ENCODE results near the gene FUBP3. TPM values are rescaled to one million over a fixed set of nuclear protein-coding genes. Genes with fewer than 3 reads are reported as not detected.

The FUBP3 gene
- polyA plus RNA-seq, 3 donors from 2014 or later: 14.3 to 34.2 (median 16.3) TPM

DNA sequence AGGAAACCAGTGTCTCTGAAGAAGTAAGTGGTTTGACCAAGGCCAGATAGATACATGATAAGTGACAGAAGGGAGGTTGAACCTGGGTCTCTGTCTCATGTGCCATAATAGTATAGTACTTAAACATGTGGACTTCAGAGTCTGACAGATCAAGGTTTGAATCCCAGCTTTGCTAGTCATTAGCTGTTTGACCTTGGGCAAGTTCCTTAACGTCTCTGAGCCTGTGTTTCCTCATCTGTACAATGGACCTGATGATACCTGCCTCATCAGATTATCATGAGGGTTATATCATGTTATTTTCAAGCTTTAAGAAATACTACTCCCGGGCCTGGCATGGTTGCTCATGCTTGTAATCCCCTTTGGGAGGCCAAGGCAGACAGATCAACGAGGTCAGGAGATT lies 24.9 kb downstream of the FUBP3 start:
- H3K4me3 Mint-ChIP-seq: no peak overlapping the region
- no peaks in the 10 kb centered on the region for H3K9me3 Mint-ChIP-seq
- no peak for DNase-seq
- peak overlapping the region in 1 of 6 donors; percentile 26 for H3K27ac Mint-ChIP-seq
- peaks cover 0 to 3% of the 10 kb centered on the region in 2 donors for H3K4me1 Mint-ChIP-seq
- H3K27me3 Mint-ChIP-seq (ENCODE audit: low read depth in 3 of 3): peaks cover 0 to 2% (median 0%) of the 10 kb centered on the region in 3 donors
- peaks cover 3 to 19% (median 17%) of the 10 kb centered on the region in 3 donors for H3K36me3 Mint-ChIP-seq

DNA sequence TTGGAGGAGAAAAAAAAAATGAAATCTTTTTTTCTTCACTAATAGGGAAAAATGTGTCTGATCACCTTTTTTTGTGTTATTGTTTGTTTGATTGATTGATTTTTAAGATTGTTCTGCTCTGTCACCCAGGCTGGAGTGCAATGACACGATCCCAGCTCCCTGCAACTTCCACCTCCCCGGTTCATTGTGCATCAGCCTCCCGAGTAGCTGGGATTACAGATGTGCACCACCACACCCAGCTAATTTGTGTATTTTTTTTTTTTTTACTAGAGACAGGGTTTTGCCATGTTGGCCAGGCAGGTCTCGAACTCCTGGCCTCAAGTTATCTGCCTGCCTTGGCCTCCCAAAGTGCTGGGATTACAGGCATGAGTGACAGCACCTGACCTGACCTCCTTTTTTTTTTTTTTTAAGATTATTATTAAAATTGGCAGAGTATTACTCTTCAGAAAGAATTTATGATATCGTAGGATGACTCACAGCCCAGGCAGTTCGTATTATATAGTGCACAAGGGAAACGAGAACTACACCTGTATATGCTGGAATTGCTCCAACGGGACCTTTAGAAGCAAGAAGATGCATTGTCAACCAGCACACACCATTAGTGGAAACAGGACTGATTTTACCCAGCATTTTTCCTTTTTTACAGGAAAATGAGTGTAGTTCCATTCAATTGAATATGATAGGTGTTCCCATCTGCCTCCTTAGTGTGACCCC lies 27.7 kb downstream of the FUBP3 start:
- peaks cover 0 to 4% of the 10 kb centered on the region in 2 donors for H3K4me1 Mint-ChIP-seq
- no peak overlapping the region for H3K4me3 Mint-ChIP-seq
- H3K27me3 Mint-ChIP-seq (ENCODE audit: low read depth in 3 of 3): peaks cover 0 to 2% (median 0%) of the 10 kb centered on the region in 3 donors
- no peaks in the 10 kb centered on the region for H3K9me3 Mint-ChIP-seq
- H3K36me3 Mint-ChIP-seq: peaks cover 3 to 27% (median 11%) of the 10 kb centered on the region in 3 donors
- H3K27ac Mint-ChIP-seq: no peak overlapping the region
- DNase-seq: no peak

DNA sequence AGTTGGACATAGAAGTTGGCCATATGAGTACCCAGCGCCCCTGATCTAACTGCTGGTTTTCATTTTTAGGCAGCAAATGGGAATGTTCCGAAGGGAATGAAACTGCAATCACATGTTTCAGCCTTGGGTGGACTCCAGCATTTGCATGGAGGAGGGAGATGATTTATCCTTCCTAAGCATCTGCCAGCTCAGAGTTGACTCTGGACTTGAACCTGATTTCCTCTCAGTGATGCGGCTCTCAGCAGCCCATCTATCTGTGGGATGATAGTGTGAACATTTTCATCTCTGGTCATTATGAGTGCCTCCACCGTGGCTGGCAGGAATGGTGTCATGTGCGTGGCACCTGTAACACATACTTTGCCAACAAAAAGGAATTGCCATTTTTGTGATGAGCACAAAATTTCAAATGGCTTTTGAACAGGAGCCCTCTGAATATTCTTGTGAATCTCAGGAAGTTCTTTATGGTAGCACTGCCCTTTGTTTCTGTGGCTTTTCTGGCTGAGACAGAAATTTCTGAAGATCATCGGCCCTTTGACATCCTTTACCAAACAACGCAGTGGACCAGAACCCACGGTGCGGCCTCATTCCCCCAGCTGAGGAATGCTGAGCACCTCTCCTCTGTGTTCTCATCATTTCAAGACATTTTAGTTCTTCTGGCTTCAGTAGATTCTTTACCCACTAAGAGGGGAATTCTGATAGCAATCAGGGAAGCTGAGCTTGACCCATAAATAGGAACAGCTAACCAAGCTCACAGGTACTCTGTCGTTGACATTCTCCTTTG lies 28.5 kb downstream of the FUBP3 start:
- Mint-ChIP-seq H3K27me3 (ENCODE audit: low read depth in 3 of 3) (peaks cover 0 to 2% (median 0%) of the 10 kb centered on the region in 3 donors), H3K4me1 (peaks cover 0 to 4% of the 10 kb centered on the region in 2 donors), H3K36me3 (peaks cover 11 to 30% (median 15%) of the 10 kb centered on the region in 3 donors), H3K4me3 (no peak overlapping the region), H3K27ac (peak overlapping the region in 1 of 6 donors; percentile 15), H3K9me3 (no peaks in the 10 kb centered on the region)
- no peak for DNase-seq

DNA sequence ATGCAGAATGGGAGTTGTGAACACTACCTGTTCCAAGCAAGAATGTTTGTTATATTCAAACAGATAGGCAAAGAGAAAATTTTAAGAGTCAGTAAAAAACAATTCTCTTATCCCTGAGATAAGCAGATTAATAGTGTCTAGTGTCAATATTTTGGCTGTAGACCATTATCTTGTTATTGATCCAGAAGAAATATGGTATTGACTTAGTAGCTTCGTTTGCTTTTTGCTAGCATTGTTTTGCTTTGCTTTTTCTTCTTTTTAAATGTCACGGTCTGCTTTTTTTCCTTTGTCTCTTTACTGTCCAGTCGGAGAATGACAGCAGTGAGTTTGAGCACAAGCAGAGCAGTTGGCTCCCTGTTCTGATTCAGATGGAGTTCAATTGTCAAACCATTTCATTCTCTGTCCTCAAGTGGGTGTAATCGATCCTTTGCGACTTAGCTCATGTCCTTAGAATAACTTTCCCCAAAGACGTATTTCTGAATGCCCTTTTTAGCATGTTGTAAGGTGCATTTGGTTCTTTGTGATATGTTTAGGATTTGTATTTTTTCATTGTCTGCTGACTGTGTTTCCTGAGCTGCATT lies 29.3 kb downstream of the FUBP3 start:
- DNase-seq: no peak
- peak overlapping the region in 1 of 6 donors; percentile 15 for H3K27ac Mint-ChIP-seq
- H3K27me3 Mint-ChIP-seq (ENCODE audit: low read depth in 3 of 3): peaks cover 0 to 2% (median 0%) of the 10 kb centered on the region in 3 donors
- no peak overlapping the region for H3K4me3 Mint-ChIP-seq
- peaks cover 12 to 31% (median 18%) of the 10 kb centered on the region in 3 donors for H3K36me3 Mint-ChIP-seq
- H3K9me3 Mint-ChIP-seq: no peaks in the 10 kb centered on the region
- peaks cover 0 to 4% of the 10 kb centered on the region in 2 donors for H3K4me1 Mint-ChIP-seq

DNA sequence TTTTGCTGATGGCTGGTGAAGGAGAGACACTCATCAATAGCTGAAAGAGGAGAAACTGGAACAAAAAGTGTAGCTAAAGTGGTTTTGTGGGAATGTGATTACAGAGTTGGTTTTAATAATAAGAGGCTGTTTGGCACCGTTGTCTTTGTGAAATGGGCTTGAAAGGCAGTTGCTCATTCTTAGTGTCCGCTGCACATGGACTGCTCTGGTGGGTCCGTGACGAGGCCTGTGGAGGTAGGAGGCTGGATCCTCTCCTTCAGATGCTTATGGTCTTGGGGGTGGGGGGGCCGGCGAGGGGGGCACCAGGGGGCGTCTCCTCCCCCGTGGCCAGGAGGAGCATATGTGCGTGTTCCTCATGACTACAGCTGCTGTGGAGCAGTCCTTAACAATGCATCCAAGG lies 29.8 kb downstream of the FUBP3 start:
- Mint-ChIP-seq H3K27ac (peak overlapping the region in 1 of 6 donors; percentile 15), H3K27me3 (ENCODE audit: low read depth in 3 of 3) (peaks cover 0 to 2% (median 0%) of the 10 kb centered on the region in 3 donors), H3K4me3 (no peak overlapping the region), H3K9me3 (no peaks in the 10 kb centered on the region), H3K4me1 (peaks cover 0 to 4% of the 10 kb centered on the region in 2 donors), H3K36me3 (peaks cover 9 to 28% (median 14%) of the 10 kb centered on the region in 3 donors)
- DNase-seq: no peak

DNA sequence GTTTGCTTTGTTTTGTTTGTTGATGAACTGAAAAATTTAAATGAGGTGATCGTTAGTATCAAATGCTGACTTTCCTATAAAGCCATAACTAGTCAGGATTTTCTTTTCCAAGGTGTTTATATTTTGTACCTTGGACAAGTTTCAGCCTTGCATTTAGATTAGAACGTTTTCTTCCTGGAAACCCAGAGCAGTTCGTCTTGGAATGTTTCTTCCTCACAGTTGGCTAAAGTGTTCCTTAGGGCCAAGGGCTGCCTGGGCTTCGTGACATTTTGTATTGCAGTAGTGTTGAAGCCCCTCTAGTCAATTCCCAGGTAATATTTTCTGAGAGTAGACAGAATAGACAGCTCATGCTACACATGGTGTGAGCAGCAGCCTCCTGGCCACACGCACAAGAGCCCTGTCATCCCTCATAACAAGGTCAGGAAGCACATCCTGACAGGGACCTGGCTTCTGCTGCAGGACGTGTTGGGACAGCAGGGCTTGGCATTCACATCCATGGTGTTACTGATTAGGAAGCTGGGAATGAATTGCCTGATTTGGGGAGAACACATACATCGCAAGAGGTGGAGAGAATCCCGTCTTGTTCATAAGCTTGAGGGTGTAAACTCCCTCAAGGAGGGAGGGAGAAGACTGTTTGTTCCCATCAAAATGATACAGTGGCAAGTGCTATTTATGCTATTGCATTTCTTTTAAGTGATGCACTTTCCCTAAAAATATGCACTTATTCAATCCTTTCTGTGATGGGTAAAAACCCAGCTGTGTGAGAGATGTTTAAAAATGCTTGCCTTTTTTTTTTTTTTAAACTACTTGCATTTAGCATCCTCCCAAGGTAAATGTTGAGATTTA lies 31.7 kb downstream of the FUBP3 start:
- Mint-ChIP-seq H3K36me3 (peaks cover 15 to 41% (median 25%) of the 10 kb centered on the region in 3 donors), H3K27ac (no peak overlapping the region), H3K4me3 (no peak overlapping the region), H3K9me3 (no peaks in the 10 kb centered on the region), H3K27me3 (ENCODE audit: low read depth in 3 of 3) (peaks cover 0 to 4% (median 0%) of the 10 kb centered on the region in 3 donors), H3K4me1 (peaks cover 0 to 3% of the 10 kb centered on the region in 2 donors)
- no peak for DNase-seq

DNA sequence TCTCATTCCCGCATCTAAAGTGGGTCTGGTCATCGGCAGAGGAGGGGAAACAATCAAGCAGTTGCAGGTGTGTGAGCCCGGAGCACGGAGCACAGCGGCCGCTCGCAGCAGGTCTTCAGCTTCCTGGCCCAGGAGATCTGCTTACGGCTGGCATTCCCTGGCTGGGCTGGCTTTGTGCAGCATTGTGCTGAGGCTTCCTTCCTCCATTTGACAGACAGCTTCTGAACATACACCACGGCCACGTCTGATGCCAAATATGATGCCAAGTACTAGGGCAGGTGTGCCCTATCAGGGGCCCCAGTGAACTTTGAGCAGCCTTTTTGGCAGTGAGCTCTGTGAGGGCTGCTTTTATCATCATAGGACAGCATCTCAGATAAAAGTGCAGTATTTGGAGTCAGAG lies 37.1 kb downstream of the FUBP3 start:
- Mint-ChIP-seq H3K4me3 (no peak overlapping the region), H3K36me3 (peaks cover 26 to 73% (median 40%) of the 10 kb centered on the region in 3 donors), H3K4me1 (no peaks in the 10 kb centered on the region), H3K27ac (no peak overlapping the region), H3K27me3 (ENCODE audit: low read depth in 3 of 3) (peaks cover 0 to 2% (median 0%) of the 10 kb centered on the region in 3 donors), H3K9me3 (no peaks in the 10 kb centered on the region)
- DNase-seq: no peak

DNA sequence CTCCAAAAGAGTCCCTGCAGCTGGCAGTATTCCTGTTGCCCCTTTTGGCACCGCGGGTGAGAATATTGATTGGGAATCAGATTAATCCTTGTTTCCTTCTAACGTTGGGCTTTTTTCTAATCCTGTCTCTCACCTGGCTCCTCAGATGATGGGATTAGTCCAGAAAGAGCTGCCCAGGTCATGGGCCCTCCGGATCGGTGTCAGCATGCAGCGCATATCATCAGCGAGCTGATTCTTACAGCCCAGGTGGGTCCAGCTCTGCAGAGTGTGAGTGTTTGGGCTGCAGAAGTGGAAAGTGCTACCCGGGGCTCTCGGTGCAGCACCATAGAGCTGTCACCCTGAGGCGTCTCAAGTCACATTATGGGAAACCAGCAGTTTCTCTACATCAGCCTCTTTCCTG lies 44.1 kb downstream of the FUBP3 start:
- Mint-ChIP-seq H3K27me3 (ENCODE audit: low read depth in 3 of 3) (no peaks in the 10 kb centered on the region), H3K36me3 (peaks cover 15 to 58% (median 27%) of the 10 kb centered on the region in 3 donors), H3K4me1 (no peaks in the 10 kb centered on the region), H3K27ac (no peak overlapping the region), H3K9me3 (no peaks in the 10 kb centered on the region), H3K4me3 (no peak overlapping the region)
- DNase-seq: no peak

DNA sequence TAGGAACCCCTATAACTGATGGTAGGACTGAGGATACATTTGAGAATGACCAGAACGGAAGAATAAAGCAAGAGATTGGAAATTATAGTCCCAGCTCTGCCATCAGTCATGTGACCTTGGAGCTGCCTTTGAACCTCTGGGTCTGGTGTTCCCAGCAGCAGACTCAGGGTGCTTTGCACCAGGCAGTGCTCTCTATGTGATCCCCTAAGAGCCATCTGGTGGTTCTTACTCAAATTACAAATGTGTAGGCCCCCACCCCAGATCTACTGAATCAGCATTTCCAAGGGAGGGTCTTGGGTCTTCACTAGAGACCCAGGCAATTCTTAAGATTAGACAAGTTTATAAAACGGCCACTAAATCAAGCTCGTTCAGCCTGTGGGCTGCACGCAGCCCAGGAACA lies 44.8 kb downstream of the FUBP3 start:
- DNase-seq: no peak
- Mint-ChIP-seq H3K9me3 (no peaks in the 10 kb centered on the region), H3K27me3 (ENCODE audit: low read depth in 3 of 3) (no peaks in the 10 kb centered on the region), H3K4me3 (no peak overlapping the region), H3K27ac (no peak overlapping the region), H3K4me1 (no peaks in the 10 kb centered on the region), H3K36me3 (peaks cover 15 to 58% (median 27%) of the 10 kb centered on the region in 3 donors)

DNA sequence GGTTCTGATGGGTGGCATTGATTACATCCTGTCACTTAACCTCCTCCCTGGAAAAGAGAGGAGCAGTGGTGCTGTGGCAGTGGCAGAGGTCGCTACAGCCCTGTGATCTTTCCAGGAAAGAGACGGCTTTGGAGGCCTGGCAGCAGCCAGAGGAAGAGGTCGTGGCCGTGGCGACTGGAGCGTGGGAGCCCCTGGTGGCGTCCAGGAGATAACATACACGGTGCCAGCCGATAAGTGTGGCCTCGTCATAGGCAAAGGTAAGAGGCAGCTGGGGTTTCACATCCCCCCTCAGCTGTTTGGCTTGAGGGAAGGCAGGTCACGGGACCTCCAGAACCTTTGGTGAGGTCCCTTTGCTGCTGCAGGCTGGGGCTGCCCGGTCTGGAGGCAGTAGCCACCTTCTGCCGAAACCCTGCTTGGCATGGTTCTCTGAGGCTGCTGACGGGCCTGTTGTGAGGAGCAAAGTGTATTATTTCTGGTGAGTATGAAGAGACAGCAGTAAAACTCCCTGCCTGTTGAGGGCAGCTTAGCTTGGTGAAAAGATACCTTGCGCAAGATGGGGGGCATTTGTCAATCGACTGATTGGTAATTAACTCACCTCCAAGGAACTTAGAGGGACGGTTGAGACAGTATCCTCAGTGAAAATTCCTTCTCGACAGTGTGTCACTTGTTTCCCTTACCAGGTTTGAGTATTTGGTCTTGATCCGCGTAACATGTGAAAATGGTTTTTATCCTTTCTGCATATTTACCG lies 47.0 kb downstream of the FUBP3 start:
- no peak overlapping the region for H3K4me3 Mint-ChIP-seq
- no peaks in the 10 kb centered on the region for H3K4me1 Mint-ChIP-seq
- no peak for DNase-seq
- peaks cover 4 to 44% (median 23%) of the 10 kb centered on the region in 3 donors for H3K36me3 Mint-ChIP-seq
- no peaks in the 10 kb centered on the region for H3K27me3 Mint-ChIP-seq (ENCODE audit: low read depth in 3 of 3)
- H3K27ac Mint-ChIP-seq: no peak overlapping the region
- H3K9me3 Mint-ChIP-seq: no peaks in the 10 kb centered on the region

DNA sequence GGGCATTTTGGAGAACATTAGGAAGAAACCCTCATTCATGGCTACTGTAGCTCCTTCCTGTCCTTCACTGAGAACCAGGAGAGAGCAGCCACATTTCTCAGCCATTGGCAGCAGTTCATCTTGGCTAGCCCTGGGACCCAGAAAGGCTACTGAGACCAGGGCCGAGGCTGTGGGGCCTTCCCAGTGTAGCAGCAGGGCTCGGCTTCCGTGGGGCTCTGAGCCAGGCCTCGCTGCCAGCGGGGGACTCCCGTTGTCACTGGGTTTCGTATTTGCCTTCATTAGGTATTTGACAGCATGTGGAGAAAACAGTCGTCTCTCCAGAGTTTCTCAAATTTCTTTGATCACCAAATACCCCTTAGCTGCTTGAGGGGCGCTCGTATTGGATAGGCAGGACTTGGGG lies 47.7 kb downstream of the FUBP3 start:
- H3K4me3 Mint-ChIP-seq: no peak overlapping the region
- H3K9me3 Mint-ChIP-seq: no peaks in the 10 kb centered on the region
- no peaks in the 10 kb centered on the region for H3K4me1 Mint-ChIP-seq
- no peak for DNase-seq
- no peak overlapping the region for H3K27ac Mint-ChIP-seq
- H3K36me3 Mint-ChIP-seq: peaks cover 4 to 49% (median 23%) of the 10 kb centered on the region in 3 donors
- no peaks in the 10 kb centered on the region for H3K27me3 Mint-ChIP-seq (ENCODE audit: low read depth in 3 of 3)

DNA sequence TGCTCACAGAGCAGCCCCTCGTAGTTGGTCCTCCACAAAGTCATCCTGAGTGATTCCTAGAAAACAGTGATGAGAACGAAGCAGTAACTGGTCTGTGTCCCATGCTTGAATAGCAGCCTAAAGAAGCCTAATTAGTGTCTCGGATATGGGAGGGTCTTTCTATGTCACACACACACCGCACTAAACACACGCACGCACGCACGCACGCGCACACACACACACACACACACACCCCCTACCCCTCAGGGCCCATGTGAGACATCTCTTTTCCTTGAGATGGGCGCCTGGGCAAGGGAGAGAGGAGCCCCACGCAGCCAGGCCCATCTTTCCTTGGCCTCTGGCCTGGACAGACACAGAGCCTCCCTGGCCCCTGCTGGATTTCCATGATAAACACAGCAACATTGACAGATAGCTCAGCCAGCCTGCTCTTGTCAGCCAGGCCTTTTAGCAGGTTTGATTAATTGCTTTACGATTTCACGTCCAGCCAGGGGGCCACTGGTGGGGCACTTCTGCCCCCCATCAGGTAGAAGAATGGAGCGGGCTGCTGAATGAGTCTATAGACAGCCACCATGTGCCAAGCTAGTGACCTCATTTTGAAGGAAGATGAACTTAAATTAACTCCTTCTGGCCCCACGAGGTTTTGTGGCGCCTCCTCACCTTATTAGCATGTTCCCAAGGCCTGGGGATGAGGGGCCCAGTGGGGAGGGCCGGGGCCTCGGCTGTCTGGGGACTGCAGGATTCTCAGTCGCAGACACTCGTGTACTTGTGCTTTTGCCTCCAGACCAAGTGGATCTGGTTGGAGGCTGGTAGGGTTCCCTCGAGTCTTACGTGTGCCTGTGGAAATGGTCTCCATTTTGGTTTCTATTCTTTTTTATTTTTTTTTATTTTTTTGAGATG lies 48.8 kb downstream of the FUBP3 start:
- Mint-ChIP-seq H3K27me3 (ENCODE audit: low read depth in 3 of 3) (no peaks in the 10 kb centered on the region), H3K4me3 (no peak overlapping the region), H3K9me3 (no peaks in the 10 kb centered on the region), H3K36me3 (peaks cover 4 to 50% (median 26%) of the 10 kb centered on the region in 3 donors), H3K27ac (no peak overlapping the region), H3K4me1 (no peaks in the 10 kb centered on the region)
- DNase-seq: no peak
